Ovary (tissue), 3 donors: Measurements from ENCODE around the gene TVP23C.

Experiments
- EP300 ChIP-seq: sonication (generic); formaldehyde crosslinking; IDR thresholded peaks from one replicate; pipeline ENCODE4 v1.6.1; 2017; ENCODE audit warnings: antibody characterized with exemption
- POLR2A ChIP-seq: fragments of 450-650 bp; IDR thresholded peaks from one replicate; pipeline ENCODE4 v1.6.1; 2017; ENCODE audit warnings: antibody characterized with exemption, mild to moderate bottlenecking, moderate library complexity
- TF ChIP-seq, protein P1 (sequence below), 3 donors: fragments of 450-650 bp in 2 of 3; fragments of 200-600 bp in 1 of 3; IDR thresholded peaks; one replicate each; pipeline versions ENCODE4 v1.5.1 to v1.8.0; 2016 to 2022; ENCODE audit warnings: antibody characterized with exemption in 3 of 3, mild to moderate bottlenecking in 1 of 3
- donor health status: DM: no; HTN: no; CAD: no.

GRCh38 chr17:15501282-15501681 lies 62.0 kb downstream of the TVP23C start:
- TF ChIP-seq, protein P1, sequence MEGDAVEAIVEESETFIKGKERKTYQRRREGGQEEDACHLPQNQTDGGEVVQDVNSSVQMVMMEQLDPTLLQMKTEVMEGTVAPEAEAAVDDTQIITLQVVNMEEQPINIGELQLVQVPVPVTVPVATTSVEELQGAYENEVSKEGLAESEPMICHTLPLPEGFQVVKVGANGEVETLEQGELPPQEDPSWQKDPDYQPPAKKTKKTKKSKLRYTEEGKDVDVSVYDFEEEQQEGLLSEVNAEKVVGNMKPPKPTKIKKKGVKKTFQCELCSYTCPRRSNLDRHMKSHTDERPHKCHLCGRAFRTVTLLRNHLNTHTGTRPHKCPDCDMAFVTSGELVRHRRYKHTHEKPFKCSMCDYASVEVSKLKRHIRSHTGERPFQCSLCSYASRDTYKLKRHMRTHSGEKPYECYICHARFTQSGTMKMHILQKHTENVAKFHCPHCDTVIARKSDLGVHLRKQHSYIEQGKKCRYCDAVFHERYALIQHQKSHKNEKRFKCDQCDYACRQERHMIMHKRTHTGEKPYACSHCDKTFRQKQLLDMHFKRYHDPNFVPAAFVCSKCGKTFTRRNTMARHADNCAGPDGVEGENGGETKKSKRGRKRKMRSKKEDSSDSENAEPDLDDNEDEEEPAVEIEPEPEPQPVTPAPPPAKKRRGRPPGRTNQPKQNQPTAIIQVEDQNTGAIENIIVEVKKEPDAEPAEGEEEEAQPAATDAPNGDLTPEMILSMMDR (IDR thresholded peaks at IDR 0.05) = no peak
- no peak for TF ChIP-seq POLR2A
- TF ChIP-seq EP300 = no peak
